Right ventricle myocardium inferior (tissue), 1 donor: ENCODE data around the gene PCYT1B. TPM values are rescaled to one million over a fixed set of nuclear protein-coding genes. Genes with fewer than 3 reads are reported as not detected.

Experiments used
- ATAC-seq: fragments of 200-7000 bp; cut with Tn5 transposase; one replicate; pipeline ENCODE4 v1.9.1; 2020; ENCODE audit warnings: mild to moderate bottlenecking, moderate library complexity
- DNase-seq: peaks from one replicate; pipeline ENCODE4 v3.0.0; 2021; ENCODE audit errors: missing footprints
- intact Hi-C: fragments of 100-400 bp; cut with DNase I; formaldehyde crosslinking; loops from one replicate; pipeline ENCODE4 v1.11.0; 2022
- total RNA-seq: library from RNA; stranded (reverse); fragmentation: NEBNext Ultra II Directional; extraction: Animal tissue kit (Norgen Biotek cat#: 25700); gene quantifications from one replicate; pipeline ENCODE4 v1.2.1, GENCODE V29; 2021
- donor health status: DM: no; HTN: yes; CAD: no; lungs with severe emphysema.

The PCYT1B gene
- total RNA-seq, 1 donor from 2014 or later = not detected

DNA sequence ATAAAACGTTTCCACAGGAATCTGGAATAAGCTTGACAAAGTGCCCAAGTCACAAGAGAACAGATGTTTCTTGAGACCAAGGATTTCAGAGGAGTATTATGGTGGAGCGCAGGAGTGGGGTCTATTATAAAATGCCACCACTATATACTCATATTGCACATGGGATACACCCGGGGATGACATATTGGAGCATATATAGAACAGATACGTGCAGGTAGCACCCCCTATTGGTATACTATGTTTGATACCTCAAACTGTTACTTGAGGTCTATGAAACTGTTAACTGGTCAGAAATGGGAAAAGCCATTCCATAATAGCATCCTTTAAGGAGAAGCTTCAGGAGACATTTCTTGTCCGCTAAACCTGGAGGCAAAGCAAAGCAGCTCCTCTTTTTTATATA is 86.0 kb downstream of the PCYT1B start:
- intact Hi-C loops = loop anchor here (5.0 kb wide), 1 partner anchor 164 kb away; no protein-coding TSS in a partner anchor
- DNase-seq (no peak), ATAC-seq (no peak)

- DNase-seq (no peak), ATAC-seq (no peak)
- intact Hi-C loops = no loop called here
Observed at GRCh38 chrX:24553011-24553410, 94.1 kb downstream of the PCYT1B start.

GRCh38 chrX:24550166-24550565 is 97.0 kb downstream of the PCYT1B start:
- no peak for DNase-seq
- intact Hi-C loops = no loop called here
- no peak for ATAC-seq

GRCh38 chrX:24547961-24548360 is 99.2 kb downstream of the PCYT1B start:
- DNase-seq = no peak
- intact Hi-C loops = no loop called here
- no peak for ATAC-seq

- intact Hi-C loops = no loop called here
- DNase-seq = no peak
- ATAC-seq = no peak
Observed at GRCh38 chrX:24542756-24543155, 104.4 kb downstream of the PCYT1B start.

- DNase-seq (no peak), ATAC-seq (no peak)
- intact Hi-C loops = no loop called here
Observed at GRCh38 chrX:24536551-24536950, 110.6 kb downstream of the PCYT1B start.

GRCh38 chrX:24528605-24529004 is 118.5 kb downstream of the PCYT1B start:
- ATAC-seq (no peak), DNase-seq (no peak)
- intact Hi-C loops = no loop called here

GRCh38 chrX:24526616-24527015 is 120.5 kb downstream of the PCYT1B start:
- DNase-seq = no peak
- intact Hi-C loops = no loop called here
- ATAC-seq = no peak

DNA sequence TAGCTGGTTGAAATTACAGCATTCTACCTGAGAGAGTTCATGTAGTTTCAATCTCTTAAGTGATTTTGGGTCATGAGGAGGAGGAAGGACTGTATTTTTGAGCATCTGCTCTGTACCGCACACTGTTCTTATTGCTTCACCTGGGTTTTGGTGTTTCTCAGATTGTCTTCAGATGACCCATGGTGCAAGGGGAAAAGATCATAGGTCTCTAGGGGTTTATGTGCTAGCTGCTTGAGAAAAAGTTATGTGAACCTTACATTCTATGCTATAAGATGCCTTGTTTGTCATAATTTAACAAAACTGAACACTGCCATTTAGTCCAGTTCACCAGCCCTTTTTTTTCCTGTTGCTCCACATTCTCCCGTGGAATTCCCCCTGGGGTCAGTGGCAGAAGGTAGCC is 121.7 kb downstream of the PCYT1B start:
- intact Hi-C loops = no loop called here
- ATAC-seq (no peak), DNase-seq (no peak)

DNA sequence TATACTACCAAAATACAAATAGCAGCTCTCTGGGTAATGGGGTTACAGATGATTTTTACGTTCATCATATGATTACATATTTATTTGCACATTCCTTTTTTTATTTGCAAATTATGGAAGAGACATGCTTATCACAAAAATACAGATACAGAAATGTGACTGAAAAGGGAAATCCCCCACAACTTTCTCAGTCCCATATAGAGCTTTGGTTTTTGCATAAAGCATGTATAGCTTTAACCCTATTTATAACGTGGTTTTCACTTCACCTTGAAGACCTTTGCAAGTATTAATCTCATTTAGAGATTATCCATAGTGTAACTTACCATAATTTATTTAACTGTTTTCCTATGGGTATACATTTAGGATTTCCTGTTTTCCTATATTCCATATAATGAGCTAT is 126.7 kb downstream of the PCYT1B start:
- ATAC-seq = no peak
- intact Hi-C loops = no loop called here
- DNase-seq = no peak

GRCh38 chrX:24515447-24515846 is 131.7 kb downstream of the PCYT1B start:
- DNase-seq (no peak), ATAC-seq (no peak)
- intact Hi-C loops = no loop called here

DNA sequence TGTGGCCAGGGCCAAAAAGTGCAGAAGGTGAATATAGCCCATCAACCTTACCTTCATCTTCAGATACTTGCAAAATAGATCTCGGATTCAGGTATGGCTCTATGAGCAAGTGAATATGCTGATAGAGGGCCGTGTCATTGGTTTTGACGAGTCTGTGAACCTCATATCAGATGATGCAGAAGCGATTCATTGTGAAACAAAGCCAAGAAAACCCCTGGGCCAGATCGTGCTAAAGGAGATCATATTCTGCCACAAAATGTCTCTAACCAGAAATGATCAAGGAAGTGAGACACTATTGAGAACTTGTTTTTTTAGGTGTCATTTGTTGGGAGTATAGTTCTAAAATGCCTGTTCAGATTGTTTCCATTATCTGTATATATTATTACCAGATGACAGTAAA is 133.7 kb downstream of the PCYT1B start:
- ATAC-seq = no peak

DNA sequence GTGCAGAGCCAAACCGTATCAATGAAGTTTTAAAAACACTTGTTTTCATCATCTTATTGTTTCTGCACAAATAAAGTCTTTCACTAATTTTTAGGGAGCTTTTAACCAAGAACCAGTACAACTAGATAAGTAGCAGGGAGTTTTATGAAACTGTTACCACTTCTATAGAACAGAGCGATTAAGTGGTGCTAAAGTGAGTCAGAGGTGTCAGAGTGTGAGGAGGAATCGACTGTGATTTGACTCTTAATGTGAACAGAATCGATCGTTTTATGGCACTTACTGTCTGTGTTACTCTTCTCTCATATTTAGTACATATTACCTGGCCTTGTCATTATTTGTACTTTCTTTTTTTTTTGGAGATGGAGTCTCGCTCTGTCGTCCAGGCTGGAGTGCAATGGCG is 138.8 kb downstream of the PCYT1B start:
- intact Hi-C loops = no loop called here
- DNase-seq (no peak), ATAC-seq (no peak)

More for the DNA sequence above, 133.7 kb downstream of the PCYT1B start:
- intact Hi-C loops = no loop called here
- no peak for DNase-seq

Other genes starting within 250 kb of the PCYT1B start
- gene PDK3, start 182.1 kb downstream of the PCYT1B start, total RNA-seq = 6.3 TPM
- gene POLA1, start 46.6 kb upstream of the PCYT1B start, total RNA-seq = 6.0 TPM